ENCODE data around the gene S1PR2.

GRCh38 chr19:10274589-10274988, 43.5 kb upstream of the S1PR2 start:
- TF ChIP-seq, protein P1, sequence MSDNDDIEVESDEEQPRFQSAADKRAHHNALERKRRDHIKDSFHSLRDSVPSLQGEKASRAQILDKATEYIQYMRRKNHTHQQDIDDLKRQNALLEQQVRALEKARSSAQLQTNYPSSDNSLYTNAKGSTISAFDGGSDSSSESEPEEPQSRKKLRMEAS (IDR thresholded peaks at IDR 0.05; ENCODE audit: low read depth, low read length): no peak
- TF ChIP-seq POLR2A (IDR thresholded peaks at IDR 0.05; ENCODE audit: extremely low read depth, insufficient read length) (no peak), CTCF (IDR thresholded peaks at IDR 0.05; ENCODE audit: low read depth, low read length) (no peak)
